ENCODE results near the gene HOXD8.

Gene HOXD8

GRCh38 chr2:176117162-176117822 is 12.2 kb upstream of the HOXD8 start:
- no peak for DNase-seq

GRCh38 chr2:176117823-176118371 is 11.6 kb upstream of the HOXD8 start:
- DNase-seq: no peak

- DNase-seq: no peak
Observed at GRCh38 chr2:176118601-176119339, 10.7 kb upstream of the HOXD8 start.

- no peak for DNase-seq
Observed at GRCh38 chr2:176120364-176121189, 8.9 kb upstream of the HOXD8 start.

GRCh38 chr2:176121190-176122051 is 8.1 kb upstream of the HOXD8 start:
- DNase-seq: no peak

GRCh38 chr2:176122052-176122682 is 7.3 kb upstream of the HOXD8 start:
- no peak for DNase-seq

- DNase-seq: peak in 2 of 6 experiments; percentile 10 to 34
Observed at GRCh38 chr2:176122683-176123410, 6.7 kb upstream of the HOXD8 start, which contains the start of gene HOXD9. Gene HOXD9 (plus strand): TSS chr2:176122719. CDS start chr2:176122769, 50 bp downstream.

GRCh38 chr2:176123411-176124109 is 5.9 kb upstream of the HOXD8 start:
- DNase-seq: no peak

- DNase-seq: no peak
Observed at GRCh38 chr2:176124110-176124946, 5.2 kb upstream of the HOXD8 start.

- DNase-seq: no peak
Observed at GRCh38 chr2:176124947-176125771, 4.3 kb upstream of the HOXD8 start.

GRCh38 chr2:176125772-176126054 is 3.8 kb upstream of the HOXD8 start:
- DNase-seq: no peak

GRCh38 chr2:176126929-176127773 is 2.4 kb upstream of the HOXD8 start:
- DNase-seq: peak; percentile 30 to 78 (median 56)

- no peak for DNase-seq
Observed at GRCh38 chr2:176127774-176128072, 1.8 kb upstream of the HOXD8 start.

GRCh38 chr2:176128172-176128981 is 1.1 kb upstream of the HOXD8 start:
- no peak for DNase-seq

- DNase-seq: no peak
Observed at GRCh38 chr2:176129813-176130146, 275 bp downstream of the HOXD8 start.

- no peak for DNase-seq
Observed at GRCh38 chr2:176130147-176130956, 847 bp downstream of the HOXD8 start.

Data from stimulated activated naive CD4-positive, alpha-beta T cell (primary cell).